ENCODE data around the gene TLR7.

TLR7 gene

GRCh38 chrX:12887141-12887540, 20.3 kb downstream of the TLR7 start:
- TF ChIP-seq CTCF (conservative IDR thresholded peaks at IDR 0.05; ENCODE audit: low read length): no peak
- H3K4me3 ChIP-seq (ENCODE audit: low read length): no peak overlapping the region
- no peak for DNase-seq (ENCODE audit: low read depth)

GRCh38 chrX:12887767-12888166, 20.9 kb downstream of the TLR7 start:
- no peak overlapping the region for H3K4me3 ChIP-seq (ENCODE audit: low read length)
- no peak for DNase-seq (ENCODE audit: low read depth)
- TF ChIP-seq CTCF (conservative IDR thresholded peaks at IDR 0.05; ENCODE audit: low read length): no peak

GRCh38 chrX:12890467-12890866, 23.6 kb downstream of the TLR7 start:
- no peak overlapping the region for H3K4me3 ChIP-seq (ENCODE audit: low read length)
- TF ChIP-seq CTCF (conservative IDR thresholded peaks at IDR 0.05; ENCODE audit: low read length): no peak
- peak; percentile 29 for DNase-seq (ENCODE audit: low read depth)

DNA sequence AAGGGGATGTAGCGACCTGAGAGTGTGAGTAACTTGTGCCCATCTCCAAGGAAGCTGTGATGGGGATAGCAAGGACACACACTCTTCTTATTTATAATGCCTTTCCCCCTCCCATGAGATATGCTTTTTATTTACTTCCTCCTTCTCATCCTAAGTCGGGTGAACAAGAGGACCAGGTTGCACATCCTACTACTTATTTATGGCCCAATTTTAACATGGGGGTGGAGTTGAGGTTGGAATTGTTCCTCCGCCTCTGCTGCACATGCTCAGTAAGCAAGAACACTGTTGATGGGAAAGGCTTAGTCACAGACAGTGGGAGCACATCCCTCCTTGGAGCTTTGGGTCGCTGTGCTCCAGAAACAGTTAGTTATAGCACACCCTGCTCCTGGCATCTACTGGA, 24.3 kb downstream of the TLR7 start:
- no peak for DNase-seq (ENCODE audit: low read depth)
- TF ChIP-seq CTCF (conservative IDR thresholded peaks at IDR 0.05; ENCODE audit: low read length): no peak
- no peak overlapping the region for H3K4me3 ChIP-seq (ENCODE audit: low read length)

DNA sequence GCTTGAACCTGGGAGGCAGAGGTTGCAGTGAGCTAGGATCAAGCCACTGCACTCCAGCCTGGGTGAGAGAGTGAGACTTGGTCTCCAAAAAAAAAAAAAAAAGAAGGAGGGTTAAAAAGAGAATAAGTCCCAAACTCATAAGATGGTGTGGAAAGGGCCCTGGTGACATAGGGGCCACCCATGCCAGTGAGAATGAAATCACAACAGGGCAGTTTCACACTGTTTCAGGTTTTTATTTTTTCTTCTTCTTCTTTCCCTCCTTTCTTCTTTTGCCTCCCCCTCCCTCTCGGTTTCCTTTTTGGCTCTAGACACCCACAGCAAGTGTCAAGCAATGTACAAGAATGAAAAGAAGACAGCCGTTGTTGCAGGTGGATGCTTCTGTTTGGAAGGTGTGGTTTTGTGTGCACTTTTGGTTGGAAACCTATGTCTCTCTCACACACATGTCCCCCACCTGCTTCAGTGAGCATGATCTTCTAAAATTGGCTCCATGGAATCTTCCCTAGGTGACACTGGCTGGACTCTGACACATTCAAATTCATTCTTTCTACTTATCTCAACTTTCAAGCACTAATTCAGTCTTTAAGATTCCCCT, 25.1 kb downstream of the TLR7 start:
- no peak for TF ChIP-seq CTCF (conservative IDR thresholded peaks at IDR 0.05; ENCODE audit: low read length)
- H3K4me3 ChIP-seq (ENCODE audit: low read length): no peak overlapping the region

DNA sequence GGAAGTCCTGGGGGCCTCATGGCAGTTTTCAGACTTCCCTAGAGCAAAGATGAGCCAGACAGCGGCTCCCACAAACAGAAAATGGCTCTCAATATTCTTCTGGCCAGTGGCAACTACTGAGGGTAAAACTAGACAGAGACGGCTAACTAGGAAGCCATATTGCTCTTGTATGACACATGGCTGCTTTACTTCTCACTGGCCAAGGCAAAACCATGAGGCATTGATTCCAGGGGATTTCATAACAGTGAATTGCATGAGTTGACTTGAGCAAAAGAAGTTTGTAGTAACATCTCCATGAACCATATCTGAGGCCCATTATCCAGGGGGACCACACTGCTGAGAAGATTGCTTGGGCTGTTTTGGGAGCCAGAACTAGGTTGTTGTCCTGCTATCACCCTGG, 25.8 kb downstream of the TLR7 start:
- TF ChIP-seq CTCF (conservative IDR thresholded peaks at IDR 0.05; ENCODE audit: low read length): no peak
- peak; percentile 5 for DNase-seq (ENCODE audit: low read depth)
- H3K4me3 ChIP-seq (ENCODE audit: low read length): no peak overlapping the region

More for the DNA sequence above, 25.1 kb downstream of the TLR7 start:
- DNase-seq (ENCODE audit: low read depth): no peak

GRCh38 chrX:12894074-12895030, 27.5 kb downstream of the TLR7 start:
- DNase-seq (ENCODE audit: low read depth): peak; percentile 19
- no peak overlapping the region for H3K4me3 ChIP-seq (ENCODE audit: low read length)
- TF ChIP-seq CTCF (conservative IDR thresholded peaks at IDR 0.05; ENCODE audit: low read length): peak; percentile 55
